Measurements from ENCODE around the gene SUN3.

DNA sequence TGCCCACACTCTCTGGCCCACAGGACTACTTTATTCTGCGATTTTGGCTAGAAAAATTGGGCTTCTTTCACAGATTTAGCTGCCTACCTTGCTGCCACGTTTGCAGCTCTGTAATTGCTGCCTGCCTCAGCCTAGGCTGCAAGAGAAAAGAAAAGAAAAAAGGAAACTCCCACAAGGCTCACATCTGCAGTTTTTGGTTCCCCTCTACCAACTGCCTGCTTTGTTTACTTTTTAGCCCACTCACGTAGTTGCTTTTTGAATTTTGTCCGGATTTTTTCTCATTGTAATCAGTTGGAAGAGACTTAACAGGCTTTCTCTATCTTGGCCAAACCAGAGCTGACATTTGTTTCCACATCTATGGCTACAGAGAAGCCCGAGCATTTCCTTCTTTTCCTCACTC, 24.3 kb downstream of the SUN3 start:
- no peak for TF ChIP-seq CTCF (IDR thresholded peaks at IDR 0.05; ENCODE audit: low read length)
- no peak for TF ChIP-seq EZH2 (IDR thresholded peaks at IDR 0.05; ENCODE audit: borderline replicate concordance, low read length)

Measured in OCI-LY1 (cell line).